Measurements from ENCODE around the gene EBF4.

- TF ChIP-seq CTCF (IDR thresholded peaks at IDR 0.05) (no peak), POLR2A (IDR thresholded peaks at IDR 0.05) (peak; percentile 31 to 45)
Observed at GRCh38 chr20:2692036-2692885, at the start of gene EBF4.
